Liver (tissue), 3 donors: ENCODE results near the gene ADGRG3.

ENCODE experiments used
- CTCF ChIP-seq: fragments of 150-350 bp; IDR thresholded peaks from 2 replicates; pipeline ENCODE4 v1.5.1; 2017; ENCODE audit warnings: improper control_type of control experiment, low read depth, low read length; ENCODE audit not compliant: missing input control
- EGR1 ChIP-seq, 2 donors: IDR thresholded peaks; 2 replicates each; pipeline ENCODE4 v1.6.1; 2016 to 2018; ENCODE audit warnings: antibody characterized with exemption in 2 of 2, low read depth in 2 of 2
- FOXA2 ChIP-seq: IDR thresholded peaks from 2 replicates; pipeline ENCODE4 v1.6.1; 2016; ENCODE audit warnings: antibody characterized with exemption
- GABPA ChIP-seq, 2 donors: IDR thresholded peaks in 1 of 2; conservative IDR thresholded peaks in 1 of 2; 2 replicates each; pipeline ENCODE4 v1.6.1; 2016; ENCODE audit warnings: antibody characterized with exemption in 2 of 2, mild to moderate bottlenecking in 1 of 2, moderate library complexity in 1 of 2
- HNF4G ChIP-seq: IDR thresholded peaks from 2 replicates; pipeline ENCODE4 v1.6.1; 2016; ENCODE audit warnings: antibody characterized with exemption
- MAX ChIP-seq: IDR thresholded peaks from 2 replicates; pipeline ENCODE4 v1.6.1; 2016; ENCODE audit warnings: antibody characterized with exemption
- RAD21 ChIP-seq, 2 donors: IDR thresholded peaks; 2 replicates each; pipeline ENCODE4 v1.6.1; 2016; ENCODE audit warnings: antibody characterized with exemption in 2 of 2, mild to moderate bottlenecking in 2 of 2
- REST ChIP-seq: IDR thresholded peaks from 2 replicates; pipeline ENCODE4 v1.6.1; 2016; ENCODE audit warnings: antibody characterized with exemption, mild to moderate bottlenecking
- SP1 ChIP-seq: IDR thresholded peaks from 2 replicates; pipeline ENCODE4 v1.6.1; 2018; ENCODE audit warnings: antibody characterized with exemption, mild to moderate bottlenecking
- TAF1 ChIP-seq: conservative IDR thresholded peaks from 2 replicates; pipeline ENCODE4 v1.6.1; 2016; ENCODE audit warnings: antibody characterized with exemption, mild to moderate bottlenecking
- YY1 ChIP-seq: IDR thresholded peaks from 2 replicates; pipeline ENCODE4 v1.6.1; 2016; ENCODE audit warnings: antibody characterized with exemption, mild to moderate bottlenecking
- donor health status: healthy.
- donor health status: healthy.

GRCh38 chr16:57665541-57665940 lies 2.6 kb upstream of the ADGRG3 start:
- TF ChIP-seq CTCF (no peak), REST (no peak), RAD21 (IDR thresholded peaks at IDR 0.05) (no peak), EGR1 (IDR thresholded peaks at IDR 0.05; ENCODE audit: low read depth in 2 of 2) (no peak), TAF1 (no peak), YY1 (no peak), SP1 (no peak), FOXA2 (no peak), MAX (no peak), GABPA (IDR thresholded peaks at IDR 0.05 in 1 of 2, conservative IDR thresholded peaks at IDR 0.05 in 1 of 2) (no peak), HNF4G (no peak)
